ENCODE results near the gene SNX33. TPM values are rescaled to one million over a fixed set of nuclear protein-coding genes. Genes with fewer than 3 reads are reported as not detected.

SNX33 gene
- total RNA-seq, 4 donors from 2014 or later = 32.1 to 59.7 (median 49.5) TPM

DNA sequence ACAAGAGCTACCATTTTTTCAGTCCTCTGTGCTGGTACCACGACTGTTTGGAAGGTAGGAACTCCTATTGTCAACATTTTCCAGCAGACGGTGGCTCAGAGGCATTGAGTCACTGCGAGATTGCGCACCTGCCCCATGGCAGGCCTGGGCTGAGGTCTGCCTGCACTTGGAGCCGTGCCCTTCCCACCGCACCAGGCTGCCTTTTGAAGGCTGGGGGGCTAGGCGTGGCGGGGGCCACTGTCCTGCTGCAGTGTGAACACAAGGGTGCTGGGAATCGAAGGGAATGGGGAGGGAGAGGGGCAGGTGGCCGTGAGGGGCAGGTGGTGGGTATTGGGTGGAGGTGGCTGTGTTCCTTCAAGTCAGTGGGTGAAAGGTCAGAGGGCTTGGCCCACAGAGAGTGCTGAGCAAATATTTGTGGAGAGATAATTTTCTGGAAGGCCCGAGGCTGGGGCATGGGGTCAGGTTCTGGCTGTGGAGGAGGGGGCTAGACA lies 16.3 kb downstream of the SNX33 start:
- Histone ChIP-seq H3K4me1 (peaks cover 99% of the 10 kb centered on the region), H3K27me3 (no peaks in the 10 kb centered on the region), H3K27ac (peak overlapping the region; percentile 49), H3K4me3 (no peak overlapping the region), H3K9me3 (no peaks in the 10 kb centered on the region), H3K36me3 (peaks cover 6% of the 10 kb centered on the region)
- 53% methylated on average over 7 of the region's 11 CpGs for WGBS
- TF ChIP-seq POLR2A (IDR thresholded peaks at IDR 0.05) = no peak
- TF ChIP-seq POLR2AphosphoS5 (IDR thresholded peaks at IDR 0.05) = no peak
- no peak for TF ChIP-seq EP300 (IDR thresholded peaks at IDR 0.05)
- no peak for TF ChIP-seq CTCF (IDR thresholded peaks at IDR 0.05)
- DNase-seq (ENCODE audit: low spot score in 2 of 2) = no peak

DNA sequence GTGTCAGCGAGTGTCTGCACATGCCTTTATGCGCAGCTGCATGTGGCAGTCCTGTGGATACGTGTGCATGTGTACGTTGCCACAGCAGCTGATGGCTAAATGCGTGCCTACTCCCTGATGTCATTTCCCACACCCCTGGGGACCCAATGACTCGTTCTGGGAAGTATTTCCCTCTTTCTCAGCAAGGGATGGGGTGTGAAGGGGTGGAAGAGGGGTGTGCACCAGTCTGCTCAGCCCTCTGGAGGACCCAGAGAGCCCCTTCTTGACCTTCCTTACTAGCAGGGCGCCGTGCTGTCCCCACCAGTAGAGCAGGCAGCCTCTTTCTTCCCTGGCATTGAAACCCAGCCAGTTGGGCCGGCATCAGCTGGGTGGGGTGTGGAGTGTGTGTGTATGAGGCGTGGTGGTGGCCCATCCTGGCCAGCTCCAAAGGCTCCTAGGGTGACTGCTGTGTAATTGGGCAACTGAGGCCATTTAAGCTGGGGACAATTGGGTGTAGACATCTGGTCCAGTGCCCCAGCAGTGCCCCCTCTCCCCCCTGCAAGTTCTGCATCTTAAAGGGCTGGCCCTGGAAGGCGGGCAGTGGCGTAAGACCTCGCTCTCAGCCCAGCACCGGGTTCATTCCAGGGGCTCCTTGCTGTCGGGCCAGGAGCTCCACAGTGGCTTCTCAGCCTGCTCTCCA lies 19.2 kb downstream of the SNX33 start:
- H3K27ac ChIP-seq = peak overlapping the region; percentile 93
- H3K36me3 ChIP-seq = no peaks in the 10 kb centered on the region
- H3K4me3 ChIP-seq = no peak overlapping the region
- TF ChIP-seq EP300 (IDR thresholded peaks at IDR 0.05) (no peak), CTCF (IDR thresholded peaks at IDR 0.05) (no peak), POLR2AphosphoS5 (IDR thresholded peaks at IDR 0.05) (peak; percentile 67 to 98 (median 92)), POLR2A (IDR thresholded peaks at IDR 0.05) (no peak)
- DNase-seq (ENCODE audit: low spot score in 2 of 2) = peak; percentile 92 to 93
- H3K27me3 ChIP-seq = no peaks in the 10 kb centered on the region
- 12% methylated on average over 9 of the region's 15 CpGs for WGBS
- peaks cover 89% of the 10 kb centered on the region for H3K4me1 ChIP-seq
- H3K9me3 ChIP-seq = no peaks in the 10 kb centered on the region

GRCh38 chr15:75669191-75669878 lies 21.6 kb downstream of the SNX33 start:
- H3K27me3 ChIP-seq = no peaks in the 10 kb centered on the region
- no peaks in the 10 kb centered on the region for H3K9me3 ChIP-seq
- TF ChIP-seq EP300 (IDR thresholded peaks at IDR 0.05) (no peak), POLR2A (IDR thresholded peaks at IDR 0.05) (no peak), CTCF (IDR thresholded peaks at IDR 0.05) (no peak), POLR2AphosphoS5 (IDR thresholded peaks at IDR 0.05) (no peak)
- H3K4me1 ChIP-seq = peaks cover 85% of the 10 kb centered on the region
- H3K27ac ChIP-seq = peak overlapping the region; percentile 81
- 56% methylated on average over 7 of the region's 14 CpGs for WGBS
- no peaks in the 10 kb centered on the region for H3K36me3 ChIP-seq
- H3K4me3 ChIP-seq = no peak overlapping the region
- no peak for DNase-seq (ENCODE audit: low spot score in 2 of 2)

- H3K27me3 ChIP-seq = no peaks in the 10 kb centered on the region
- peaks cover 80% of the 10 kb centered on the region for H3K4me1 ChIP-seq
- no peak for TF ChIP-seq EP300 (IDR thresholded peaks at IDR 0.05)
- no peak for TF ChIP-seq POLR2A (IDR thresholded peaks at IDR 0.05)
- no peak for TF ChIP-seq POLR2AphosphoS5 (IDR thresholded peaks at IDR 0.05)
- no peak for TF ChIP-seq CTCF (IDR thresholded peaks at IDR 0.05)
- WGBS = 66% methylated on average over 5 of the region's 6 CpGs
- peak overlapping the region; percentile 81 for H3K27ac ChIP-seq
- DNase-seq (ENCODE audit: low spot score in 2 of 2) = no peak
- no peaks in the 10 kb centered on the region for H3K9me3 ChIP-seq
- H3K36me3 ChIP-seq = no peaks in the 10 kb centered on the region
- no peak overlapping the region for H3K4me3 ChIP-seq
Measured at GRCh38 chr15:75669879-75670212, 22.1 kb downstream of the SNX33 start.
